HG03457 (cell line): Measurements from ENCODE around the gene PNLIP.

Source experiments
- ATAC-seq: cut with Tn5 transposase; IDR thresholded peaks from one replicate; pipeline ENCODE4 v1.9.1; 2021; ENCODE audit warnings: moderate number of reproducible peaks; ENCODE audit not compliant: unreplicated experiment

Gene PNLIP

GRCh38 chr10:116613471-116613870 is 67.7 kb downstream of the PNLIP start:
- ATAC-seq, result no peak

- ATAC-seq, result no peak
These were observed 69.1 kb downstream of the PNLIP start for GRCh38 chr10:116614796-116615195.

GRCh38 chr10:116615199-116615776 is 69.6 kb downstream of the PNLIP start:
- no peak for ATAC-seq
